GM12873 (cell line): ENCODE measurements around the gene CNDP1.

ENCODE experiments used
- TF ChIP-seq, protein P1 (sequence below): IDR thresholded peaks from 2 replicates; pipeline ENCODE4 v1.5.1; 2012; ENCODE audit warnings: low read depth, mild to moderate bottlenecking, moderate library complexity, low read length, control low read depth; ENCODE audit not compliant: insufficient read depth; ENCODE audit errors: missing control alignments

Gene CNDP1

DNA sequence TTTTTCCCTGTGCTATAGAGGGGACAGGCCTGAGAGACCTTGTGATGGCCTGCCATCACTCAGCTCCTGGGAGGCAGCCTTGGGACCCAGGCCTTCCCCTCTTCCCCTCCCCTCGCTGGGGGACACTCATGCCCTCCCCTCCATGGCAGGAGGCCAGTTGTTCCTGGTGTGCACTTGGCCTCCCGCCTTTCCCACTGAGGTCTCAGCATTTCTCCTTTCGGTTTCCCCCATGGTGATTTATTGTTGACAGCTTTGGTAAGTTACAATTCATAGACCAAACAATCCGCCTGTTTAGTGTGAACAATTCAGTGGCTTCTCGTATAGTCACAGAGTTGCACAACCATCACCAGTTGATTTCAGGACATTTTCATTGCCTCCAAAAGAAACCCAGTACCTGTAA lies 10.2 kb upstream of the CNDP1 start:
- TF ChIP-seq, protein P1, sequence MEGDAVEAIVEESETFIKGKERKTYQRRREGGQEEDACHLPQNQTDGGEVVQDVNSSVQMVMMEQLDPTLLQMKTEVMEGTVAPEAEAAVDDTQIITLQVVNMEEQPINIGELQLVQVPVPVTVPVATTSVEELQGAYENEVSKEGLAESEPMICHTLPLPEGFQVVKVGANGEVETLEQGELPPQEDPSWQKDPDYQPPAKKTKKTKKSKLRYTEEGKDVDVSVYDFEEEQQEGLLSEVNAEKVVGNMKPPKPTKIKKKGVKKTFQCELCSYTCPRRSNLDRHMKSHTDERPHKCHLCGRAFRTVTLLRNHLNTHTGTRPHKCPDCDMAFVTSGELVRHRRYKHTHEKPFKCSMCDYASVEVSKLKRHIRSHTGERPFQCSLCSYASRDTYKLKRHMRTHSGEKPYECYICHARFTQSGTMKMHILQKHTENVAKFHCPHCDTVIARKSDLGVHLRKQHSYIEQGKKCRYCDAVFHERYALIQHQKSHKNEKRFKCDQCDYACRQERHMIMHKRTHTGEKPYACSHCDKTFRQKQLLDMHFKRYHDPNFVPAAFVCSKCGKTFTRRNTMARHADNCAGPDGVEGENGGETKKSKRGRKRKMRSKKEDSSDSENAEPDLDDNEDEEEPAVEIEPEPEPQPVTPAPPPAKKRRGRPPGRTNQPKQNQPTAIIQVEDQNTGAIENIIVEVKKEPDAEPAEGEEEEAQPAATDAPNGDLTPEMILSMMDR: no peak

DNA sequence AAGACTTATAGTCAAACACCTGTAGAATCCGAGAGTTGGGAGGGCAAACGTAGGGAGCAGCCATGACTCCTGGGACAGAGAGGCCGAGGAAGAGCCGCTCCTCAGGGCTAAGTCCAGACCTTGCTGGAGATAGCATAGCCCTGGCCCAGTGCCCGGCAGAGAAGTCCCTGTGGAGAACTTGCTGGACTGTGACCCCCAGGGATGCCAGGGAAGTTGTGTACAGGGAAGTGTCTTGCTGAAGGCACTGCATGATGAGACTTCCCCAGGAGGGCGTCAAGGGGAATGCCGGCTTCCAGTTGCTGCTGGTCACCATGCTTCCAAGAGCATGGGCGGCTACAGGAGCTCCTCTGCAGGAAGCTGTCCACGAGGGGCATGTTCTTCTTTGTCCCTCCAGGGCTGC lies 8.6 kb upstream of the CNDP1 start:
- TF ChIP-seq, protein P1: no peak

DNA sequence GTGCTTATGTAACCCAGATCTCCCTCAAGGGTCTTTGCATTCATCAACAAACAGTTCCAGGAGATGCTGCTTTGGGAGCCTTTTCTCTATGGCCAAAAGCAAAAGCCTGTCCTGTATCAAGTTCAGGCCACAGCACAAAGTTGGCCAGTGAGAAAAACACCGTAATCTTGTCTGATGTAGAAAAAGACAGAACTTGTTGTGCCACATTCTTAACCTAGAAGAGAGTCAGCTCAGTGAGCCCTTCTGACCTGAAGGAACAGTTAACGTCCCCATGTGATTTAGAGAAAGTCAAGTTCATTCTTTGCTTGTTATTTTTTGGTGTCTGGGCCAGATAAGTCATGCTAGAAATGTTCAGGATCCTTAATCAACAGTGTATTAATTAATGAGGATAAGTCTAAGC lies 7.8 kb upstream of the CNDP1 start:
- TF ChIP-seq, protein P1: no peak

DNA sequence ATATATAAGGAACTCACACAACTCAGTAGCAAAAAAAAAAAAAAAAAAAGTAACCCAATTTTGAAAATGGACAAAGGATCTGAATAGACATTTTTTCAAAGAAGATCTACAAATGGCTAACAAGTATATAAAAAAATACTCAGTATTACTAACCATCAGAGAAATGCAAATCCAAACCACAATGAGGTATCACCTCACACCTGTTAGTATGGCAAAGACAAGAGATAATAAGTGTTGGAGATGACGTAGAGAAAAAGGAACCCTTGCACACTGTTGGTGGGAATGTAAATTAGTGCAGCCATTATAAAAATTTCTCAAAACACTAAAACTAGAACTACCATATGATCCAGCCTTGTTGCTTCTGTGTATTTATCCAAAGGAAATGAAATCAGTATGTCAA lies 5.8 kb upstream of the CNDP1 start:
- TF ChIP-seq, protein P1: no peak

DNA sequence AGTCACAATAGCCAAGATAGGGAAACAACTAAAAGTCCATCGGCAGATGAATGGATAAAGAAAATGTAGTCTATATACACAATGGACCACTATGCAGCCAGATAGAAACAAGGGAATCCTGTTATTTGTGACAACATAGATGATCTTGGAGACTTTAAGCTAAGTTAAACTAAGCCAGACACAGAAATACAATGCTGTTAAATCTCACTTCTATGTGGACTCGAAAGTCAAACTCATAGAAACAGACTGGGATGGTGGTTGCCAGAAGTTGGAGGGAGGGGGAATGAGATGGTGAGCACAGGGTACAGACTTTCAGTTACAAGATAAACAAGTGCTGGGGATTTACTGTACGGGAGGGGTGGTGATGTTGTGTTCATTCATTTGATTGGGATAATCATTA lies 5.4 kb upstream of the CNDP1 start:
- TF ChIP-seq, protein P1: no peak

DNA sequence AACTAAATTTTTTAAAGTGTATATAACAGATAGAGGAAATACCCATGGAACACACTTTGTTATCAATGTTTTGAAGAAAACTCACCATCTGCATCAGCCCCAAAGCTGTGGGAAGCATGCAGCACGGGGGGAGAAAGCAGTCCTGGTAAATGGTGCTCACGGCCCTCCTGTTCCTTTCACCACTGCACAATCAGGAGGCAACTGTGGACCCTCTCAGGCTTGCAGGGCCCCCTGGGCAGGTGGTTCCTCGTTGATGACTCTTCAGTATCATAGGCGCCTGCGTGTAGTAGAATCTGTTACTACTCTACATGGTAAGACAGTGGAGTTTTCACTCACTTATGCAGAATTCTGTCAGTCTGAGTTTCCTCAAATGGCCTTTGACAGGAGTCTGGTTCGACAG lies 4.9 kb upstream of the CNDP1 start:
- TF ChIP-seq, protein P1: no peak

DNA sequence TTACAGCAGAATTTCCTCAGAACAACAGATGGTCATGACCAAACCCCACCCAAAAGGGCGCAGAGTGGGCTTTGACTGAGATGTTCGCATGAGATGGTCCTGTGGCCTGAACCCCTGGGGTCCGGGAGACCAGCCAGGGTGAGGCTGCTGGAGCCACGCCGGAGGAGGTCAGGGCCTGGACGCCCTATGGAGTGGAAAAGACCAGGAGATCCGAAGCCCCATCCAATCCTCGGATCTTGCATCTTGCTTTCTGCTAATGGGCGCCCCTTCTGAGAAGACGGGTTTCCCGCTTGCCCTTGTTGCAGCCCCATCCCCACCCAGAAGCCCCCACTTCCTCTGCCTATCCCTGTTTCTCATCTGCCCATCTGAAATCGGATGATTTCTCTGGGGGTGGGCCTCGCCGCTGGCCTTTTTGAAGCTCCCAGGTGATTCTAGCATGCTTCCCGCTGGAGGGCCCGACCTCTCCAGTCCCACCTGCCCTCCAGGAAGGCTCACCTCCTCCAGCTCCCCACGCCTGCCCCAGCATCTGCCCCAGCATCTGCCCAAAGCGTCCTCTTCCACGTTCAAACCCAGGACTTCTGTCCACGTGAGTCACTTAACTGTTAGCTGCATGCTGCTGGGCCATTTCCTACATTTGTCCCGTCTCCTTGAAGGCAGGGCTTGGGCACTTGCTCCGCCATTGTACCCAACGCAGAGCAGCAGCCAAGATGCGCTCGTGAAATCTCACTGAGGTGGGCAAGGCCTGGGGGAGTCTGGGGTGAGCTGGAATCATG lies 4.3 kb upstream of the CNDP1 start:
- TF ChIP-seq, protein P1: no peak
